Epithelial cell of proximal tubule (primary cell): ENCODE data around the gene PGAP2. TPM values are rescaled to one million over a fixed set of nuclear protein-coding genes. Genes with fewer than 3 reads are reported as not detected.
"Not testable (repeated sequence)": the region's sequence is repeated elsewhere in the genome, so short reads cannot be mapped to it uniquely, and the experiment has no call there.

Experiments
- DNase-seq: peaks from one replicate; pipeline ENCODE4 v3.0.0-alpha.2; 2011; ENCODE audit warnings: low read depth
- H3K4me3 ChIP-seq: 2 replicates; pipeline ENCODE4 v1.5.1; 2011; ENCODE audit warnings: low read depth, mild to moderate bottlenecking, low read length
- total RNA-seq: library from RNA; depleted of rRNA; stranded (reverse); fragments of >200 nt; gene quantifications from 2 replicates; pipeline ENCODE4 v1.2.3, GENCODE V29; 2015
- TF ChIP-seq, protein P1 (sequence below): conservative IDR thresholded peaks from 2 replicates; pipeline ENCODE4 v1.5.1; 2012; ENCODE audit warnings: low read depth, mild to moderate bottlenecking, low read length

PGAP2 gene
- total RNA-seq, 1 donor from 2014 or later, result 14.1 TPM

DNA sequence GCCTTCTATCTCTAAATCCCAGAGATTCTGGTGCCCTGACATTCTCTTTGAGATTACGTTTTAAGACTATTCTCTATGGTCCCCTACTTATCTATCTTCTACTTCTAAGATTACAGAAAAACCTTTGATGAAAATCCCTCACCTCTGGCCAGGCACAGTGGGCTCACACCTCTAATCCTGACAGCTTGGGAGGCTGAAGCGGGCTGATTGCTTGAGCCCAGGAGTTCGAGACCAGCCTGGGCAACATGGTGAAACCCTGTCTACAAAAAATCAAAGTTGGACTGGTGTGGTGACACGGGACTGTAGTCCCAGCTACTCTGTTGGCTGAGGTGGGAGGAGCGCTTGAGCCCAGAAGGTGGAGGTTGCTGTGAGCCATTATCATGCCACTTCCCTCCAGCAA, 25.4 kb upstream of the PGAP2 start:
- TF ChIP-seq, protein P1, sequence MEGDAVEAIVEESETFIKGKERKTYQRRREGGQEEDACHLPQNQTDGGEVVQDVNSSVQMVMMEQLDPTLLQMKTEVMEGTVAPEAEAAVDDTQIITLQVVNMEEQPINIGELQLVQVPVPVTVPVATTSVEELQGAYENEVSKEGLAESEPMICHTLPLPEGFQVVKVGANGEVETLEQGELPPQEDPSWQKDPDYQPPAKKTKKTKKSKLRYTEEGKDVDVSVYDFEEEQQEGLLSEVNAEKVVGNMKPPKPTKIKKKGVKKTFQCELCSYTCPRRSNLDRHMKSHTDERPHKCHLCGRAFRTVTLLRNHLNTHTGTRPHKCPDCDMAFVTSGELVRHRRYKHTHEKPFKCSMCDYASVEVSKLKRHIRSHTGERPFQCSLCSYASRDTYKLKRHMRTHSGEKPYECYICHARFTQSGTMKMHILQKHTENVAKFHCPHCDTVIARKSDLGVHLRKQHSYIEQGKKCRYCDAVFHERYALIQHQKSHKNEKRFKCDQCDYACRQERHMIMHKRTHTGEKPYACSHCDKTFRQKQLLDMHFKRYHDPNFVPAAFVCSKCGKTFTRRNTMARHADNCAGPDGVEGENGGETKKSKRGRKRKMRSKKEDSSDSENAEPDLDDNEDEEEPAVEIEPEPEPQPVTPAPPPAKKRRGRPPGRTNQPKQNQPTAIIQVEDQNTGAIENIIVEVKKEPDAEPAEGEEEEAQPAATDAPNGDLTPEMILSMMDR, result no peak
- H3K4me3 ChIP-seq, result no peak overlapping the region
- no peak for DNase-seq

DNA sequence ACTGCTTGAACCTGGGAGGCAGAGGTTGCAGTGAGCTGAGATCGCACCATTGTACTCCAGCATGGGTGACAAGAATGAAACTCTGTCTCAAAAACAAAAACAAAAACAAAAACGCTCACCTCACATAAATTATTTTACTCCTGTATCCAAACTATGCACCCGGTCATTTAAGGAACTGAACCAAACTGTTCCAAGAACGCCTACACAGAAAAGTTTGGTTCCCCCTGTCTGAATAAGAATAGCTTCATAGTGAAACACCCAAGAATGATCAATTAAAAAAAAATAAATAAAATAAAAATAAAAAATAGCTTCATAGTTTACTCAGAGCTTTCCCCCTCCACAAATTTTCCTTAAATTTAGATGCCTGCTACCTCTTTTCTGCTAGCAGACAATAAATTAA, 24.7 kb upstream of the PGAP2 start:
- TF ChIP-seq, protein P1, result no peak
- DNase-seq, result no peak
- H3K4me3 ChIP-seq, result no peak overlapping the region

DNA sequence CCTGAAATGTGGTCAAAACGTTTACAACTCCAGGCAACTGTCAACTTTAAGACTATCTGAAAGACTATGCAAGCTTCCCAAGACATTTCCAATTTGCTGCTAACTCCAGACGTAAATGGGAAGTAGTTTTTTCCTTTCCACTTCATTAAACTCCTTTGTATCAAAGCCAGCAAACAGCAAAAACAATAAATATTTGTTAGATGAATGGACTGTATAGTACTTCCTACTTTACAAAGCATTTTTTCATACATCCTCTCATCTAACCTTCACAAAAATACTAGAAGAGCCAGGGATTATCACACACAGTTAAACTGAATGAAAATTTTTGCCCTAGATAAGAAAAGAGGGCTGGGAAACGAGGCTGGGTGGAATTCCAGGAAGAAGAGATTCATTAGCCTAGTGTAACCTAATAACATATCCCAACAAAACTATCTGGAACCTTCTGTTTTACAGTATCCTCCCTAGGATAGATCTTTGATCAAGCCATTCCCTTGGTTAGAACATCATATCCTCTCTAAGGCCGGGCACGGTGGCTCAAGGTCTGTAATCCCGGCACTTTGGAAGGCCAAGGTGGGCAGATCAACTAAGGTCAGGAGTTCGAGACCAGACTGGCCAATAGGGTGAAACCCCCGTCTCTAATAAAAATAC, 21.5 kb upstream of the PGAP2 start:
- TF ChIP-seq, protein P1, result no peak
- DNase-seq, result no peak
- no peak overlapping the region for H3K4me3 ChIP-seq

DNA sequence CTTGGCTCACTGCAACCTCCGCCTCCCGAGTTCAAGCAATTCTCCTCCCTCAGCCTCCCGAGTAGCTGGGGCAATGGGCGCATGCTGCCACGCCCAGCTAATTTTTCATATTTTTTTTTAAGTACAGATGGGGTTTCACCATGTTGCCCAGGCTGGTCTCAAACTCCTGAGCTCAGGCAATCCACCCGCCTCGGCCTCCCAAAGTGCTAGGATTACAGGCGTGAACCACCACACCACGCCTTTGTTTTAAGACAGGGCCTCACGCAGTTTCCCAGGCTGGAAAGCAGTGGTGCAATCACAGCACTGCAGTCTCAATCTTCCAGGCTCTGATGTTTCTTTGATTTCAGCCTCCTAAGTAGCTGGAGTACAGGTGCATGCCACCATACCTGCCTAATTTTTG, 14.0 kb upstream of the PGAP2 start:
- DNase-seq, H3K4me3 ChIP-seq: not testable (repeated sequence)

DNA sequence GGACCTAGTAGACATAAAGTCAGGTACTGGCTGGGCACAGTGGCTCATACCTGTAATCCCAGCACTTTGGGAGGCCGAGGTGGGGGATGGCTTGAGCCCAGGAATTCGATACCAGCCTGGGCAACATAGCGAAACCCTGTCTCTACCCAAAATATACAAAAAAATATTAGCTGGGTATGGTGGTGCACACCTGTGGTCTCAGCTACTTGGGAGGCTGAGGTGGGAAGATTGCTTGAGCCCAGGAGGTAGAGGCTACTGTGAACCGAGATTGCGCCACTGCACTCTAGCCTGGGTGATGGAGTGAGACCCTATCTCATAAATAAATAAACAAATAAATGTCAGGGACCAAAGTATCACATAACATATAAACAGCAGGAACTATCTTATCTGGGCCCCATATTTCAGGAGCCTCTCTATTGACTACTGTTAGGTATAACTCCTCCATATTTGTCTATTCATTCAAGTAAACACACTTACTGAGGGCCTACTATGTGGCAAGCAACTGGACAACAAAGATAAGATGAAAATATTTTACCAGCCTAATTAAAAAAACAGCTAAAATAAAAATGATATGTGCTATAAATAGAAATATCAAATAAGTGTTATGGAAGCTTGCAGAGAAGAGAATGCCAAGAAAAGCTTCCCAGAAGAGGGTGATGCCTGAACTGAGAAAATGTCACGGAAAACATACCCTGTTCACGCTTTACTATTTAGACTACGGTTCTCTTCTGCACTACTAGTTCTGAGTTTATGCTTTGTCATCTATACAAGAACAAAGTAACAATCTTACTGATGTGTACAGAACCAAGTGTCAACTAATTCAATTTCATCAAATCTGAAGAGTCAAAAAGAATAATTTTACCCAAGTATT, 13.0 kb upstream of the PGAP2 start:
- TF ChIP-seq, protein P1, result no peak
- DNase-seq, result no peak
- H3K4me3 ChIP-seq, result peak overlapping the region; percentile 98

DNA sequence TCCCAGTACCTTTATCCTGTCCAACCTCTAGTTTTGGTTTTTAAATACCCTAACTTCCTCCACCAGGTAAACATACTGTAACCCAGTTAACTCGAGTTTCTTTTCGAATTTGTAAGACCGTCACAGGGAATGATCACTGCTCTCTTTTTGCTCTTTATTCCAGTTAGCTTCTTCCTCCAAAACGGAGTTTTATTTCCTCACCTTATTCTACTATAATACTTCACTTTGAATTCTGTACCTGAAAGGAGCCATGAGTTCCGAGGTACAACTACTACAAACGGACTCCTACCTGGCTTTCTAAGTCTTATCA, 12.4 kb upstream of the PGAP2 start:
- TF ChIP-seq, protein P1, result no peak
- no peak for DNase-seq
- peak overlapping the region; percentile 98 for H3K4me3 ChIP-seq

DNA sequence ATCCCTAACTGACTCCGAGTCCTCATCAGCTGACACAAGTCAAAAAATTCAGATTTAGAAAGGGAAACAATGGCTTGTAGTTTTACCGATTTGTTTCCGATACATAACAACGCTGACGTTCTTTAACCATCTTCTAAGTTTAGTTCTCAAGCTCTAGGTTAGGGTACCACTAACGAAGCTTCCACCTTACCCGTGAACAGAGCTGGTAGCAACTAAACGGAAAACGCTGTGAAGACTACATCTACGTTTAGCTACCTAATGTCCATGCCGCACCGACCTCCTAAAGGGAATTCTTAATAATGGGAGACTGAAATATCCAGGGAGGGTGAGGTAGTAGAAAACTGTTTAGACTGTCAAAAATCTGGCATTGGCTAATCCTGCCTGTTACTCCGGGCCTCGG, 12.0 kb upstream of the PGAP2 start:
- H3K4me3 ChIP-seq, result peak overlapping the region; percentile 98
- no peak for DNase-seq
- TF ChIP-seq, protein P1, result no peak
